Ovary (tissue), 3 donors: Measurements from ENCODE around the gene P4HTM.

ENCODE experiments used
- CTCF ChIP-seq, 3 donors: fragments of 450-650 bp in 2 of 3; fragments of 200-600 bp in 1 of 3; IDR thresholded peaks; one replicate each; pipeline versions ENCODE4 v1.5.1 to v1.8.0; 2016 to 2022; ENCODE audit warnings: antibody characterized with exemption in 3 of 3, mild to moderate bottlenecking in 1 of 3
- EP300 ChIP-seq: sonication (generic); formaldehyde crosslinking; IDR thresholded peaks from one replicate; pipeline ENCODE4 v1.6.1; 2017; ENCODE audit warnings: antibody characterized with exemption
- POLR2A ChIP-seq: fragments of 450-650 bp; IDR thresholded peaks from one replicate; pipeline ENCODE4 v1.6.1; 2017; ENCODE audit warnings: antibody characterized with exemption, mild to moderate bottlenecking, moderate library complexity
- donor health status: DM: no; HTN: no; CAD: no.

DNA sequence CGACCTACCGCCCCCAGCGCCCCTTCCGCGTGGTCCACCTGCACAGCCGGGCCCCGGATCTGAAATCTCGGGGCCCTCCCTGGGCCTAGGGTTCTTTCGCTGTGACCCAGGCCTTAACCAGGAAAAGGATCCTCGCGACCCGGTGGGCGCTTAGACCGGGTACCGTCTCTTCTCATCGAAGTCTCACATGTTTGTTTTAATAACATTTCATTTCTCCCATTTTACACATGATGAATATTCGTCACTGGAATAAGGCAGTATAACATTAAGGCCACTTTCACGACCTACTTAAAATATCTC is 28.6 kb downstream of the P4HTM start:
- TF ChIP-seq CTCF (IDR thresholded peaks at IDR 0.05) = no peak
- no peak for TF ChIP-seq POLR2A
- TF ChIP-seq EP300 = no peak
